Hepatocyte (in vitro differentiated cells): ENCODE results near the gene FGF1. TPM values are rescaled to one million over a fixed set of nuclear protein-coding genes. Genes with fewer than 3 reads are reported as not detected.
A peak's percentile ranks its signal among the peaks of the same experiment; 100 is the strongest.

ENCODE experiments used
- DNase-seq: peaks from one replicate; pipeline ENCODE4 v3.0.0-alpha.2; 2016; ENCODE audit warnings: low spot score
- H2AFZ ChIP-seq: fragments of 200-600 bp; sonication (generic); 2 replicates; pipeline ENCODE4 v1.6.0; 2016; ENCODE audit warnings: antibody characterized with exemption, mild to moderate bottlenecking
- H3K27ac ChIP-seq: fragments of 200-600 bp; sonication (generic); 2 replicates; pipeline ENCODE4 v1.5.1; 2016; ENCODE audit warnings: mild to moderate bottlenecking
- H3K27me3 ChIP-seq: fragments of 200-600 bp; sonication (generic); 2 replicates; pipeline ENCODE4 v1.6.1; 2016
- H3K36me3 ChIP-seq: fragments of 200-600 bp; sonication (generic); replicated peaks from 2 replicates; pipeline ENCODE4 v1.5.1; 2016; ENCODE audit warnings: low read depth; ENCODE audit not compliant: insufficient read depth
- H3K4me1 ChIP-seq: fragments of 200-600 bp; sonication (generic); 2 replicates; pipeline ENCODE4 v1.5.1; 2016; ENCODE audit warnings: mild to moderate bottlenecking, moderate library complexity; ENCODE audit not compliant: insufficient read depth
- H3K4me2 ChIP-seq: fragments of 200-600 bp; sonication (generic); 2 replicates; pipeline ENCODE4 v1.6.0; 2016
- H3K4me3 ChIP-seq: fragments of 200-600 bp; sonication (generic); 2 replicates; pipeline ENCODE4 v1.5.1; 2016; ENCODE audit warnings: mild to moderate bottlenecking
- H3K79me2 ChIP-seq: fragments of 200-600 bp; sonication (generic); 2 replicates; pipeline ENCODE4 v1.6.0; 2017; ENCODE audit warnings: mild to moderate bottlenecking
- H3K9me2 ChIP-seq: fragments of 200-600 bp; sonication (generic); replicated peaks from 2 replicates; pipeline ENCODE4 v1.6.0; 2017; ENCODE audit warnings: mild to moderate bottlenecking; ENCODE audit not compliant: insufficient read depth
- H3K9me3 ChIP-seq: fragments of 200-600 bp; sonication (generic); 2 replicates; pipeline ENCODE4 v1.5.1; 2016; ENCODE audit warnings: low read depth, mild to moderate bottlenecking
- H4K20me1 ChIP-seq: fragments of 200-600 bp; sonication (generic); 2 replicates; pipeline ENCODE4 v1.6.0; 2016; ENCODE audit warnings: mild to moderate bottlenecking; ENCODE audit not compliant: insufficient read depth, poor library complexity, severe bottlenecking
- EZH2 ChIP-seq: fragments of 200-600 bp; sonication (generic); IDR thresholded peaks from 2 replicates; pipeline ENCODE4 v1.6.1; 2016; ENCODE audit warnings: antibody characterized with exemption, mild to moderate bottlenecking, borderline replicate concordance
- EZH2phosphoT487 ChIP-seq: fragments of 200-600 bp; sonication (generic); IDR thresholded peaks from one replicate; pipeline ENCODE4 v1.6.1; 2018; ENCODE audit warnings: antibody characterized with exemption, mild to moderate bottlenecking, low read depth, moderate library complexity; ENCODE audit not compliant: unreplicated experiment, severe bottlenecking
- WGBS: methylation state at CpG from one replicate; pipeline ENCODE4 v1.1.6; 2016; ENCODE audit warnings: low lambda C conversion rate; ENCODE audit errors: missing lambda C conversion rate; 5-methylcytosine and 5-hydroxymethylcytosine counted together
- polyA plus RNA-seq: library from polyadenylated mRNA; unstranded; fragments of >200 nt; fragmentation: Nextera tagmentation; extraction: Ambion mirVana; gene quantifications from 2 replicates; pipeline ENCODE4 v1.2.1, GENCODE V29; 2016
- total RNA-seq: library from RNA; depleted of rRNA; stranded (reverse); fragments of >200 nt; gene quantifications from 2 replicates; pipeline ENCODE4 v1.2.3, GENCODE V29; 2014
- TF ChIP-seq, protein P1 (sequence below): fragments of 200-600 bp; sonication (generic); IDR thresholded peaks from 2 replicates; pipeline ENCODE4 v1.5.1; 2016; ENCODE audit warnings: antibody characterized with exemption, mild to moderate bottlenecking; ENCODE audit not compliant: poor library complexity

Gene FGF1
- total and polyA plus RNA-seq, 2 experiments from 2014 or later: 0.23 to 0.27 TPM

DNA sequence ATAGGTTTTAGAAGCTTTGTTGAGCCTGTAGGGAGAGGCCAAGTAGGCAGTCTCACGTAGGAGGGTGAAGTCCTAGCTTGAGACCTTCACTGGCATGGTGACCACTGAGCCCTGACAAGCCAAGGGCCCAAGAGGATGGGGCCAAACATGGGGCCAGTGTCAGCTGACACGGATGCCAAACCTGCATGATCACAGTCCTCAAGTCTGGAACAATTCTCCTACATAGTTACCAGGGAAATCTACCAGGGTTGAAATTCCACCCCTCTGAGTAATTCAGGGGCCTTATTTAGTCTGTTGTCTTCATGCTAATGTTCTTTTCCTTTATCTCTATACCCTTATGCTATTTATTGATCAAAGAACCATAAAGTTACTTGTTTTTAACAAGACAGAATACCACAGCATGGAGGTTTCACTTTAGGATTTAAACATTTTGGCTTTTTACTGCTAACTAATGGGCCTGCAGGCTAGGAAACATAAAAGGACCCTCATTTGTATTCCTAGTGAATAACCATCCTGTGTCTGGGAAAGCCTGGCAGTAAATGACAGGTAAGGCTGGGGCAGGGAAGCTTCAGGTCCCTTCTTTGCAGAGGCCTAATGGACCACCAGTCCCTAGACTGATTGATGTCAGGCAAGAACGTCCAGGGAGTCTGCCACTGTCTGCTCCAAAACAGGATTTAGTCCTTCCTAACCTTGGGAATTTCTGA lies 140.8 kb downstream of the FGF1 start:
- TF ChIP-seq EZH2phosphoT487: no peak
- no peak for TF ChIP-seq EZH2
- TF ChIP-seq, protein P1, sequence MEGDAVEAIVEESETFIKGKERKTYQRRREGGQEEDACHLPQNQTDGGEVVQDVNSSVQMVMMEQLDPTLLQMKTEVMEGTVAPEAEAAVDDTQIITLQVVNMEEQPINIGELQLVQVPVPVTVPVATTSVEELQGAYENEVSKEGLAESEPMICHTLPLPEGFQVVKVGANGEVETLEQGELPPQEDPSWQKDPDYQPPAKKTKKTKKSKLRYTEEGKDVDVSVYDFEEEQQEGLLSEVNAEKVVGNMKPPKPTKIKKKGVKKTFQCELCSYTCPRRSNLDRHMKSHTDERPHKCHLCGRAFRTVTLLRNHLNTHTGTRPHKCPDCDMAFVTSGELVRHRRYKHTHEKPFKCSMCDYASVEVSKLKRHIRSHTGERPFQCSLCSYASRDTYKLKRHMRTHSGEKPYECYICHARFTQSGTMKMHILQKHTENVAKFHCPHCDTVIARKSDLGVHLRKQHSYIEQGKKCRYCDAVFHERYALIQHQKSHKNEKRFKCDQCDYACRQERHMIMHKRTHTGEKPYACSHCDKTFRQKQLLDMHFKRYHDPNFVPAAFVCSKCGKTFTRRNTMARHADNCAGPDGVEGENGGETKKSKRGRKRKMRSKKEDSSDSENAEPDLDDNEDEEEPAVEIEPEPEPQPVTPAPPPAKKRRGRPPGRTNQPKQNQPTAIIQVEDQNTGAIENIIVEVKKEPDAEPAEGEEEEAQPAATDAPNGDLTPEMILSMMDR: no peak
- Histone ChIP-seq H3K9me2 (no peaks in the 10 kb centered on the region), H3K27me3 (no peaks in the 10 kb centered on the region), H3K4me3 (no peak overlapping the region), H3K9me3 (no peaks in the 10 kb centered on the region), H3K4me2 (no peak overlapping the region), H2AFZ (no peak overlapping the region), H3K36me3 (no peaks in the 10 kb centered on the region), H3K27ac (peak overlapping the region; percentile 1), H3K4me1 (no peaks in the 10 kb centered on the region), H4K20me1 (no peaks in the 10 kb centered on the region), H3K79me2 (no peaks in the 10 kb centered on the region)
- no peak for DNase-seq
- 68% methylated on average over 3 of the region's 3 CpGs for WGBS

GRCh38 chr5:142544071-142544753 lies 141.7 kb downstream of the FGF1 start:
- no peak overlapping the region for H3K27ac ChIP-seq
- no peak overlapping the region for H2AFZ ChIP-seq
- WGBS: 50% methylated on average over 8 of the region's 8 CpGs
- H3K9me3 ChIP-seq: no peaks in the 10 kb centered on the region
- H4K20me1 ChIP-seq: no peaks in the 10 kb centered on the region
- H3K4me1 ChIP-seq: no peaks in the 10 kb centered on the region
- H3K79me2 ChIP-seq: no peaks in the 10 kb centered on the region
- no peaks in the 10 kb centered on the region for H3K27me3 ChIP-seq
- H3K4me3 ChIP-seq: no peak overlapping the region
- H3K9me2 ChIP-seq: no peaks in the 10 kb centered on the region
- H3K36me3 ChIP-seq: no peaks in the 10 kb centered on the region
- TF ChIP-seq, protein P1: no peak
- TF ChIP-seq EZH2phosphoT487 (no peak), EZH2 (no peak)
- H3K4me2 ChIP-seq: no peak overlapping the region
- DNase-seq: peak; percentile 24

DNA sequence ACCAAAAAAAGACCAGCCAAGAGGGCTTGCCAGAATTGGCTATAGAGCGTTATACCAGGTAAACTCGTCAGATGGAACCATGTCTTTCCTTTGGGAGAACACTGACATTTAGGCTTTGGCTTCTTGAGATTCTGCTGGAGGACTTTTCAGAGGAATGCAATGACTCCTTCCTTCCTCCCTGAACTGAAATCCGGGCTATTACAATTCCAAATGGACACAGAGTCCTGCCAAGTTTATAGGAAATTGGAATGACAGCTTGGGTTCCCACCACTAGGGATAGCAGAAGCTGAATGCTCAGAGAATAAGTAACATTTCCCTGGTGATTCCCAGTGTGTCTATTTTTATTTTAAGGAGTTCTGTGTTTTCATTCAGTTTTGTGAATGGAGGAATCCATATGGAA lies 143.0 kb downstream of the FGF1 start:
- no peaks in the 10 kb centered on the region for H3K36me3 ChIP-seq
- no peak for DNase-seq
- 84% methylated on average over 3 of the region's 3 CpGs for WGBS
- H3K9me3 ChIP-seq: no peaks in the 10 kb centered on the region
- H3K27me3 ChIP-seq: no peaks in the 10 kb centered on the region
- no peak overlapping the region for H2AFZ ChIP-seq
- no peaks in the 10 kb centered on the region for H3K4me1 ChIP-seq
- no peak overlapping the region for H3K4me3 ChIP-seq
- H3K79me2 ChIP-seq: no peaks in the 10 kb centered on the region
- no peaks in the 10 kb centered on the region for H3K9me2 ChIP-seq
- no peaks in the 10 kb centered on the region for H4K20me1 ChIP-seq
- no peak overlapping the region for H3K27ac ChIP-seq
- no peak overlapping the region for H3K4me2 ChIP-seq
- TF ChIP-seq EZH2: no peak
- no peak for TF ChIP-seq EZH2phosphoT487
- TF ChIP-seq, protein P1: no peak

Other genes starting within 250 kb of the FGF1 start
- 16.5 and 20.0 TPM in 2 replicates for gene ARHGAP26, start 84.3 kb upstream of the FGF1 start, total RNA-seq
- gene ARHGAP26, start 84.3 kb upstream of the FGF1 start, polyA plus RNA-seq: 11.7 and 19.8 TPM in 2 replicates